Germinal center (tissue), 1 donor: ENCODE data around the gene CETN2.
"Not testable (repeated sequence)": the region's sequence is repeated elsewhere in the genome, so short reads cannot be mapped to it uniquely, and the experiment has no call there.

Experiments used
- DNase-seq: peaks from one replicate; pipeline ENCODE4 v3.0.0; 2012; ENCODE audit warnings: mixed read lengths, low spot score

The CETN2 gene

DNA sequence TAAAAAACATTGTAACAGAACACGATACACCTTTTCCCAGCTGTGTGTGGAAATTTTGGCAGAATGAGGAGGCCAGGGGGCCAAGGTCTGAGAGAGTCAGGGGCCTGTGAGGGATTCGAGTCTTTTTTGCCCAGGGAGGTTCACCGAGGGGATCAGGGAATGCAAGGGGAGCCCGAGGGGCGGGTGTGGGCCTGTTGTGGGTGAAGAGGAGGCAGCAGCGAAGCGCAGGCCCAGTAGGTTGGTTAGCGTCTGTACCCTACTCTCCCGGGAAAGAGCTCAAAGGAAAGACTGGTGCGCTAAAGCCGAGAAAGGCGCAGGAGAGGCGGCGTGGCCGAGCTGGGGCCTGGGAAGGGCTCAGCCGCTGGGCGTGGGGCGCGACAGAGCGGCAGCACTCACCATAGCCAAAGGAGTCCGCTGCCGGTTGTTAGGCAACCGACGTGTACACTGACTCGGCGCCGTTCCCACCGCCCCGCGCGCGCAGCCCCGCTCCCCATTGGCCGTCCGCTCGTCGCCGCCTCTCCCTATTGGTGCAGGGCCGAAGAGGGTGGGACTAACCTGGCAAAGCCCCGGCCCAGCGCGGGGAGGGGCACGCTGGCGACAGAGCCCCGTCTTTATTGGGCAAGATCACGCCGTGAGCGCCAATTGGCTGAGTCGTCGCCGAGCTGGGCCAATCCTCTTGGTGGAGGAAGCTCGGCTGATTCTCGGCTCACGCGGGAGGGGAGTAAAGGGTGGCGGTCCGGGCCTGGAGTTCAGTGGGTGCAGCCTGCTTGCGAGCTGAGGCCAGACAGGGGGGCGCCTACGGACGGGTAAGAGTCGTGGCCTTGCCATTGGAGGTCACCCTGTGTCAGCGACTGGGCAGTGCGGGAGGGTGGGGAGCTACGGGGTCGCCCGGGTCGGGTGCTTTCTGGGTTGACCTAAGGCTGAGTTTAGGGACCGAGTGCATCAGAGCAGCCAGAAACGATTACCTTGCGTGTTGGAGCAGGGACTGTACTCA lies at the start of gene CETN2, which contains the start of gene NSDHL:
TSS of gene CETN2 (minus strand) at position 446 of the 994 bp plus-strand sequence. CDS start at position 399, 47 bp downstream.
TSS of gene NSDHL (plus strand) at position 752 of the 994 bp plus-strand sequence. CDS start 15,262 bp downstream, outside the sequence.
- DNase-seq, result peak; percentile 98

DNA sequence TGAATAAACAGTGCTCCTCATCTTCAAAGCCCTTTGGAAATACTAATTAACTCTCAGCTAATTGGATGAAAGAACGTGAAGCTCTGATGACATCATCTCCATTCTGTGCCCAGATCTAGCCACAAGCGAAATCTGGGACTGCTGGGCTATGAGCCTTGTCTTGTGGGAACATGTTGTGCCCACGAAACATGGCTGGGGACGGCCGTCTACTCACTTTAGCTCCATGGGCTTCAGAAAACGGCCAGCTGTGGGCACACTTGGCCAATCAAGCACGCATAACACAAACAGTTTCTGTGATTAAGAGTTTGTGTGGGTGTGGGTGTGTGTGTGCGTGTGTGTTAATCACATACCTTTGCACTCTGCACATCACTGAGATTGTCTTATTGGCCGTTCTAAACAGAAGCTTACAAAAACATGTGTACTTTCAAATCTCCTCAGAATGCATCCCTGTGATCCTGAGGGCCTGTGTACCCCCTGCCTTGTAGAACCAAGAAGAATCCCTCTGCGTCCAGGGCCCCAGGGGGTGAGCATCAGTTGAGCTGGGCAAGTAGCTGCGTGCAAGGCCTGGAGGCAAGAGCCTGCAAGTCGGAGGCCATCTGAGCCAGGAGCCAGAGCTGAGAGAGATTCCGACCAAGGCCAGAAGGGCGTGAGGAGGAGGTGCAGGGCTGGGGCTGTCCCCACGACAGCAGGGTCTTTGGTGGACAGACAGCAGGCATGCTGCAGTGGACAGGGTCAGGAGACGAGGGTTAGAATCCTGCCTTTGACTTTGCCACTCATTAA lies 48.6 kb upstream of the CETN2 start:
- DNase-seq, result no peak

DNA sequence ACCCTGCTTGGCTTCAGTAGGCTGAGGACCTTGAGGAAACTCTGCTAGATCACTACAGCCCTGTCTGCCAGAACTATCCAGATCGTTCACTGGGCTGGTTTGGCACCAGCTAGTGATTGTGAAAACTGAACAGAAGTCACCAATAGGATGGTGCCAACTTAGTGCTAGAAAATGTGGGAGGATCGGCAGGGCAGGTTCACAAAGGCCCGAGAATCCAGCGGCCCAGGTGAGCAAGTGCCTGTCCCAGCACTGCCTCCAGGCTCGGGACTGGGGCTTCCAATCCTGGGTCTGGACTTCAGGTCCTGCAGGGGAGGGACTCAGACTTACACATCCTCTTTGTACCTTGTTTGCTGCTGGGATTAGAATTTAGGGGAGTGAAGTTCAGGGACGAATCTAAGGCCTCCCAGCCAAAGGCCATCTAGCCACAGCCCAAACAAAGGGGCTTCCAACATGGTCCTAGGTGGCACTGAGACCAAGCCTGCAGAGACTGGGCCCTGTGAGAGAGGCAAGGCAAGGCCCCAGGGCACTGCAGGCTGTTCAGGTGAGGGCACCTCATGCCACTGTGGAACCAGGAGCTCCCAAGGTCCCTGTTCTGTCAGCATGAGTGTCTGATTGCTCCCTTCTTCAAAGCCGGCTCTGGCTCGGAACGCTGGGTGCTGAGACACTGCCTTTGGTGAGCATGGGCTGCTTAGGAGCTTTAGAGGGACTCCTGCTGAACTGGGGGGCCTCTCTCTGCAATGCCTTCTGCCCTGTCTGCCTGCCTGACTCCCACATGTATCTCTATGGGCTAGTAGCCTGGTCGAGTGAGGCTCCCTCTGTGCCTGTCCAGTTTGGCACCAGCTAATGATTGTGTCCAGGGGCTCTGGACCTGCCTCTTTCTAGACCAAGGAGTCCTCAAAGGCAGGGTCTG lies 46.6 kb upstream of the CETN2 start:
- DNase-seq, result no peak

DNA sequence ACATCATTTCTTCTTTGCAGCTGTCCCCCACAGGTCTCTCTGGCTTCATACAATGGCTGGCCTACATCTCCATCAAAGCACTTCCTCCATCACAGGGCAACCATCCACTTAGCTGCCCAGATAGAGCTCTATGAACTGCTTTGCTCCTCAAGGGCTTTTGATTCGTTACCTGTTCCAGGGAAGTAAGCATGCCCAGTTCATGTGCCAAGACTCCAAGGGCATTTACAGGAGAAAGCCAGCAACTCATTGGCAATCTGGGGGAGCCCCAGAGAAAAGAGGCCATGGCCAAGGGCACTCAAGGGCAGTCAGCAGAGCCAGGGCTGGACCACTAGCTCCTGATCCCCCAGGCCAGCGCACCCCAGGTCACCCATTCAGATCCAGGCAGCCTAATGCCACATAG lies 42.8 kb upstream of the CETN2 start:
- no peak for DNase-seq

DNA sequence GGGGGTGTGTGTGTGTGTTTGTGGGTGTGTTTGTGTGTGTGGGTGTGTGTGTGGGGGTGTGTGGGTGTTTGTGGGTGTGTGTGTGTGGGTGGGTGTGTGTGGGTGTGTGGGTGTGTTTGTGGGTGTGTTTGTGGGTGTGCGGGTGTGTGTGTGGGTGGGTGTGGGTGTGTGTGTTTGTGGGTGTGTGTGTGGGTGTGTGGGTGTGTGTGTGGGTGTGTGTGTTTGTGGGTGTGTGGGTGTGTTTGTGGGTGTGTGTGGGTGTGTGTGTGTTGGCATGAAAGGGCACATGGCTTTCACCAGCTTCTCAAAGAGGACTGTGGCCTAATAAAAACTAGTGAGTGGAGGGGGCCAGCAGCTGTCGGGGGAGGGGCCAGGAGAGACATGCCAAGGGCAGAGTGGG lies 42.0 kb upstream of the CETN2 start:
- no peak for DNase-seq

- DNase-seq, result no peak
Measured at GRCh38 chrX:152871260-152871659, 40.7 kb upstream of the CETN2 start.

DNA sequence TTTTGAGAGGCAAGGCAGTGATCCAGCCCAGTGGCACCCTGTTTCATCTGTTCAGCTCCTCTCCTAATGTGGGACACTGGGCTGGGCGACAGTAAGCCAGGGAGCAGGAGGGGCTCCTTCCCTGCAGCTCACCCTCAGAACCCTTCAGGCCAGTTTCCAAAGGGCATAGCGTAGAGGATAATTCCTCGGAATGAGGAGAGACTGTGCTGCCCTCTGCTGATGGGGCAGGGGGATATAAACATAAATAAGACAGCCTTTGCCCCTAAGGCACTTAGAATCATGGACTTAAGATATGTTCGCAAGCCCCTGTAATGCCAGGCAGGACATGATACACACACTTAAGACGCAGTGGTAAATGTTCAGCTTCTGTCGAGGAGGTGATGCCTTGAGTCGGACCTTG lies 39.4 kb upstream of the CETN2 start:
- DNase-seq, result no peak

GRCh38 chrX:152866386-152866785 lies 35.8 kb upstream of the CETN2 start:
- no peak for DNase-seq

- no peak for DNase-seq
Measured at GRCh38 chrX:152865232-152865920, 34.8 kb upstream of the CETN2 start.

- no peak for DNase-seq
Measured at GRCh38 chrX:152861826-152862225, 31.3 kb upstream of the CETN2 start.

GRCh38 chrX:152861116-152861515 lies 30.6 kb upstream of the CETN2 start:
- no peak for DNase-seq

DNA sequence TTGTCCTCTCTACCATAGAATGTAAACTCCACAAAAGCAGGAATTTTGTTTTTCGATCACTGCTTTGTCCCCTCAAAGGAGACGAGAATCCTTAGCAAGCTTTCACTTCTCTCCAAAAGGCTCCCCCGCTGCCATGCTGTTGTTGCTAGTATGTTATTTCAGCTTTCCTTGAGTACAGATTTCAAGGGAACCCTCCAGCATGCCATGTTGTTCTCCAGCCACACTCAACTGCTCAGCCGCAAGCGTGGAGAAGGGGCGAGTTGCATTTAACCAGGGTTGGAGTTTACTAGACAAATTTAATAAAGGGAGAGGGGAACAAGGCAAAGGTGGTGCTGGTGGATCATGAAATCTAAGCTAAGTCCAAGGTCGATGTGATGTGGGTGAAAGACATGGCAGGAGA lies 23.4 kb upstream of the CETN2 start:
- no peak for DNase-seq

DNA sequence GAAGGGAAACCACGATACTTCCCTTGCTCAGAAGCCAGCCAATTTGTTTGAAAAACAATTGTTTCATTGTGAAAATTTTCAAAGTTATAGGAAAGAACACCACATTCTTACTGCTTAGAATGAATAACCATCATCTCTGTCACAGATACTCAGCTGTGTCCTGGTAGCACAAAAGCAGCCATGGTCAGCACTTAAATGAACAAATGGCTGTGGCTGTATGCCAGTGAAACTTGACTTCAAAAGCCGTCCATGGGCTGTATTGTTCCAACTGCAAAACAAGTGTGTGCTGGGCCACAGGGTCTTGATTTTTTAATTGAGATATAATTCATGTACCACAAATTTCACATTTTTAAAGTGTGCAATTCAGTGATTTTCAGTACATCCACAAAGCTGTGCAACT lies 19.9 kb upstream of the CETN2 start:
- no peak for DNase-seq

- DNase-seq, result no peak
Measured at GRCh38 chrX:152847281-152847680, 16.7 kb upstream of the CETN2 start.

- no peak for DNase-seq
Measured at GRCh38 chrX:152845618-152846240, 15.2 kb upstream of the CETN2 start.

- no peak for DNase-seq
Measured at GRCh38 chrX:152844256-152844655, 13.7 kb upstream of the CETN2 start.

- no peak for DNase-seq
Measured at GRCh38 chrX:152843852-152844251, 13.3 kb upstream of the CETN2 start.

- no peak for DNase-seq
Measured at GRCh38 chrX:152842772-152843338, 12.3 kb upstream of the CETN2 start.

DNA sequence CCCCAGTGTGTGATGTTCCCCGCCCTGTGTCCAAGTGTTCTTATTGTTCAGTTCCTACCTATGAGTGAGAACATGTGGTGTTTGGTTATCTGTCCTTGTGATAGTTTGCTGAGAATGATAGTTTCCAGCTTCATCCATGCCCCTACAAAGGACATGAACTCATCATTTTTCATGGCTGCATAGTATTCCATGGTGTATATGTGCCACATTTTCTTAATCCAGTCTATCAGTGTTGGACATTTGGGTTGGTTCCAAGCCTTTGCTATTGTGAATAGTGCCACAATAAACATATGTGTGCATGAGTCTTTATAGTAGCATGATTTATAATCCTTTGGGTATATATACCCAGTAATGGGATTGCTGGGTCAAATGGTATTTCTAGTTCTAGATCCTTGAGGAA lies 4.9 kb upstream of the CETN2 start:
- DNase-seq, result not testable (repeated sequence)

- no peak for DNase-seq
Measured at GRCh38 chrX:152833378-152833777, 2.8 kb upstream of the CETN2 start.
